K562 (cell line): ENCODE data around the gene SOAT1. TPM values are rescaled to one million over a fixed set of nuclear protein-coding genes. Genes with fewer than 3 reads are reported as not detected.

Experiments used
- ATAC-seq: fragments of 200-7000 bp; cut with Tn5 transposase; 3 replicates; pipeline ENCODE4 v1.9.1; 2020; ENCODE audit warnings: moderate library complexity
- BruUV-seq: library from RNA; stranded (reverse); fragments of 400-500 nt; replicated peaks from 2 replicates; lab custom pipeline; 2021; lab: Mats Ljungman, UMichigan
- CTCF ChIA-PET: fragments of 300-600 bp; formaldehyde crosslinking; extraction: SDS; loops from one replicate; lab custom pipeline; 2021; ENCODE audit warnings: low intra/inter-chr PET ratio; lab: Yijun Ruan, JAX
- POLR2A ChIA-PET: fragments of 300-600, 350-650 bp; sonication (Branson Sonifier 250); formaldehyde crosslinking; extraction: SDS; loops from one replicate; lab custom pipeline; 2021; ENCODE audit warnings: antibody characterized with exemption, inconsistent platforms; lab: Yijun Ruan, JAX
- DNase-seq, 4 experiments: peaks; one replicate each; pipeline versions ENCODE4 v3.0.0 to v3.0.0-alpha.2; 2011 to 2018; ENCODE audit warnings: low spot score in 3 of 4, mixed read lengths in 3 of 4; ENCODE audit errors: extremely low read depth in 1 of 4
- FAIRE-seq: peaks from 2 replicates; lab custom pipeline; 2011; peaks lifted over from hg19 to GRCh38; lab: Jason Lieb, UNC
- H2AFZ ChIP-seq: 2 replicates; pipeline ENCODE4 v1.6.0; 2011; ENCODE audit warnings: low read depth, low read length, control low read depth, inconsistent platforms
- H3K27ac ChIP-seq: fragments of 200-600 bp; 3 replicates; pipeline ENCODE4 v1.8.0; 2011; ENCODE audit warnings: low read depth, mild to moderate bottlenecking, control low read depth, inconsistent platforms, low read length, moderate library complexity, mixed read lengths; ENCODE audit errors: extremely low read depth
- H3K27me3 ChIP-seq, 2 experiments: fragments of 300-600 bp in 1 of 2; 2 replicates in 1 of 2; 3 replicates in 1 of 2; pipeline versions ENCODE4 v1.6.0 to v1.8.0; 2011; ENCODE audit warnings: inconsistent platforms in 2 of 2, low read length in 2 of 2, mild to moderate bottlenecking in 1 of 2, mixed read lengths in 1 of 2, moderate library complexity in 1 of 2; ENCODE audit not compliant: control insufficient read depth in 2 of 2, insufficient read depth in 2 of 2
- H3K36me3 ChIP-seq: fragments of 300-600 bp; 3 replicates; pipeline ENCODE4 v1.8.0; 2011; ENCODE audit warnings: mild to moderate bottlenecking, low read length, inconsistent platforms; ENCODE audit not compliant: control insufficient read depth, insufficient read depth
- H3K4me1 ChIP-seq, 2 experiments: fragments of 200-600 bp in 1 of 2; replicated peaks in 1 of 2; 2 replicates in 1 of 2; 3 replicates in 1 of 2; pipeline versions ENCODE4 v1.5.1 to v1.8.0; 2011; ENCODE audit warnings: inconsistent platforms in 2 of 2, low read length in 2 of 2, mild to moderate bottlenecking in 1 of 2, mixed read lengths in 1 of 2, moderate library complexity in 1 of 2; ENCODE audit not compliant: control insufficient read depth in 2 of 2, insufficient read depth in 2 of 2
- H3K4me2 ChIP-seq: 2 replicates; pipeline ENCODE4 v1.6.1; 2011; ENCODE audit warnings: low read length, control low read depth, inconsistent platforms, mixed read lengths; ENCODE audit not compliant: insufficient read depth
- H3K4me3 ChIP-seq: fragments of 200-600 bp; sonication (generic), shearing (Covaris generic); 2 replicates; pipeline ENCODE4 v1.5.1; 2016; ENCODE audit warnings: control low read depth, inconsistent platforms
- H3K79me2 ChIP-seq: fragments of 200-600 bp; 3 replicates; pipeline ENCODE4 v1.8.0; 2011; ENCODE audit warnings: low read length, inconsistent platforms; ENCODE audit not compliant: control insufficient read depth, insufficient read depth
- H3K9ac ChIP-seq, 2 experiments: 2 replicates each; pipeline versions ENCODE4 v1.6.0 to v1.6.1; 2011; ENCODE audit warnings: low read depth in 2 of 2, low read length in 2 of 2, control low read depth in 1 of 2, inconsistent platforms in 1 of 2, mild to moderate bottlenecking in 1 of 2, mixed read lengths in 1 of 2; ENCODE audit not compliant: insufficient read depth in 1 of 2
- H3K9me1 ChIP-seq: one replicate; pipeline ENCODE4 v1.6.0; 2011; ENCODE audit warnings: inconsistent platforms, mild to moderate bottlenecking, low read length, moderate library complexity; ENCODE audit not compliant: control insufficient read depth, insufficient read depth
- H3K9me3 ChIP-seq: replicated peaks from 2 replicates; pipeline ENCODE4 v1.5.1; 2011; ENCODE audit warnings: low read depth, low read length, inconsistent platforms; ENCODE audit not compliant: control insufficient read depth, insufficient read depth
- H4K20me1 ChIP-seq: replicated peaks from 2 replicates; pipeline ENCODE4 v1.6.1; 2011; ENCODE audit warnings: low read length, inconsistent platforms, mixed read lengths; ENCODE audit not compliant: control insufficient read depth, insufficient read depth
- CEBPG ChIP-seq, 3 experiments: fragments of 200-800 bp in 1 of 3; sonication (Bioruptor generic) in 1 of 3; sonication (generic) in 1 of 3; formaldehyde crosslinking in 1 of 3; IDR thresholded peaks in 2 of 3; conservative IDR thresholded peaks in 1 of 3; 2 replicates each; pipeline versions ENCODE4 v1.6.1 to v1.8.0; 2016 to 2022; ENCODE audit warnings: missing compliant biosample characterization in 2 of 3, missing genetic modification characterization in 2 of 3, mild to moderate bottlenecking in 1 of 3, missing genetic modification reagents in 1 of 3
- CHD4 ChIP-seq: fragments of 200-600 bp; sonication (generic); IDR thresholded peaks from 3 replicates; pipeline ENCODE4 v1.6.1; 2012; ENCODE audit warnings: low read depth, mild to moderate bottlenecking, mixed read lengths, low read length, inconsistent platforms; ENCODE audit not compliant: insufficient read depth, insufficient replicate concordance, poor library complexity, severe bottlenecking
- E2F3 ChIP-seq: fragments of 250-450 bp; sonication (Bioruptor Pico); IDR thresholded peaks from 2 replicates; pipeline ENCODE4 v1.4.0; 2020; ENCODE audit warnings: mild to moderate bottlenecking
- GABPA ChIP-seq: fragments of 200-800 bp; sonication (Bioruptor generic); conservative IDR thresholded peaks from 2 replicates; pipeline ENCODE4 v1.6.1; 2016; ENCODE audit warnings: low read depth, missing genetic modification characterization, missing compliant biosample characterization
- NFXL1 ChIP-seq: fragments of 450-650 bp; formaldehyde crosslinking; IDR thresholded peaks from 2 replicates; pipeline ENCODE4 v1.4.0; 2021; ENCODE audit warnings: mild to moderate bottlenecking
- RAD21 ChIP-seq, 2 experiments: fragments of 250-450 bp in 1 of 2; fragments of 450-650 bp in 1 of 2; sonication (Bioruptor Pico) in 1 of 2; formaldehyde crosslinking in 1 of 2; IDR thresholded peaks in 1 of 2; conservative IDR thresholded peaks in 1 of 2; 2 replicates each; pipeline versions ENCODE4 v1.4.0 to v1.8.0; 2020 to 2022; ENCODE audit warnings: mild to moderate bottlenecking in 2 of 2, moderate library complexity in 1 of 2
- RCOR1 ChIP-seq, 2 experiments: IDR thresholded peaks; 2 replicates each; pipeline ENCODE4 v1.6.1; 2012; ENCODE audit warnings: low read depth in 2 of 2, low read length in 2 of 2, borderline replicate concordance in 1 of 2, improper control_type of control experiment in 1 of 2
- SMARCC2 ChIP-seq: fragments of 450-650 bp; IDR thresholded peaks from 2 replicates; pipeline ENCODE4 v1.6.1; 2017; ENCODE audit warnings: antibody characterized with exemption, moderate library complexity, mild to moderate bottlenecking, low read depth
- TCF7 ChIP-seq: sonication (generic); IDR thresholded peaks from 2 replicates; pipeline ENCODE4 v1.6.1; 2016; ENCODE audit warnings: antibody characterized with exemption, borderline replicate concordance
- TRIM24 ChIP-seq, 2 experiments: fragments of 450-650 bp; IDR thresholded peaks; 2 replicates each; pipeline ENCODE4 v1.6.1; 2016
- TSC22D4 ChIP-seq: fragments of 450-650 bp; IDR thresholded peaks from 2 replicates; pipeline ENCODE4 v1.6.1; 2016; ENCODE audit warnings: missing genetic modification characterization, missing biosample characterization, control low read depth
- ZBTB11 ChIP-seq, 3 experiments: fragments of 200-800 bp in 1 of 3; fragments of 250-450 bp in 1 of 3; fragments of 450-650 bp in 1 of 3; sonication (Bioruptor Pico) in 1 of 3; sonication (Bioruptor generic) in 1 of 3; formaldehyde crosslinking in 1 of 3; IDR thresholded peaks; 2 replicates each; pipeline versions ENCODE4 v1.6.1 to v1.8.0; 2016 to 2022; ENCODE audit warnings: mild to moderate bottlenecking in 2 of 3, missing genetic modification characterization in 2 of 3, missing compliant biosample characterization in 1 of 3, moderate library complexity in 1 of 3
- ZNF274 ChIP-seq: IDR thresholded peaks from 2 replicates; pipeline ENCODE4 v1.6.1; 2011; ENCODE audit warnings: low read depth, mild to moderate bottlenecking, low read length, moderate library complexity, borderline replicate concordance
- ZNF41 ChIP-seq: fragments of 250-450 bp; sonication (Bioruptor Pico); conservative IDR thresholded peaks from 2 replicates; pipeline ENCODE4 v1.4.0; 2020; ENCODE audit warnings: mild to moderate bottlenecking
- ZNF639 ChIP-seq, 2 experiments: fragments of 200-800 bp in 1 of 2; sonication (Bioruptor generic) in 1 of 2; sonication (generic) in 1 of 2; formaldehyde crosslinking in 1 of 2; IDR thresholded peaks in 1 of 2; conservative IDR thresholded peaks in 1 of 2; 2 replicates each; pipeline versions ENCODE4 v1.5.0 to v1.6.1; 2016 to 2020; ENCODE audit warnings: missing compliant biosample characterization in 1 of 2, missing genetic modification characterization in 1 of 2, missing genetic modification reagents in 1 of 2
- ZNF75A ChIP-seq: fragments of 450-650 bp; formaldehyde crosslinking; IDR thresholded peaks from 2 replicates; pipeline ENCODE4 v1.4.0; 2020; ENCODE audit warnings: mild to moderate bottlenecking
- WGBS: fragments of 100-300 bp; shearing (Covaris generic); methylation state at CpG from one replicate; pipeline ENCODE4 v1.1.6; 2016; ENCODE audit warnings: low coverage, mixed read lengths; ENCODE audit not compliant: insufficient coverage; ENCODE audit errors: missing lambda C conversion rate; 5-methylcytosine and 5-hydroxymethylcytosine counted together
- in situ Hi-C: fragments of 300-500 bp; cut with MboI; formaldehyde crosslinking; loops from 4 replicates; pipeline ENCODE4 v1.15.0; 2018; ENCODE audit warnings: inconsistent platforms, mixed read lengths
- intact Hi-C: fragments of 100-400 bp; cut with micrococcal nuclease; formaldehyde crosslinking; loops from 2 replicates; pipeline ENCODE4 v1.14.2; 2022
- polyA plus RNA-seq, 8 experiments: library from polyadenylated mRNA; depleted of rRNA in 4 of 8; stranded (reverse) in 5 of 8; unstranded in 3 of 8; fragments of >200 nt; fragmentation: Nextera tagmentation in 2 of 8; fragmentation: Illumina TruSeq in 1 of 8; extraction: Ambion mirVana in 2 of 8; extraction: Trizol in 1 of 8; gene quantifications; 2 replicates each; pipeline versions ENCODE4 v1.2.1 to v1.2.3, GENCODE V29; 2011 to 2014; ENCODE audit warnings: inconsistent platforms in 1 of 8, missing spikeins in 1 of 8
- total RNA-seq, 7 experiments: library from RNA; depleted of rRNA in 6 of 7; stranded (reverse); fragments of >200 nt in 6 of 7; fragmentation: Illumina TruSeq in 2 of 7; extraction: Trizol in 2 of 7; gene quantifications; 2 replicates each; pipeline versions ENCODE4 v1.2.1 to v1.2.3, GENCODE V29; 2011 to 2021; ENCODE audit warnings: low replicate concordance in 1 of 7

SOAT1 gene
- total and polyA plus RNA-seq, 9 of the 15 experiments (the other 6 are each of a cell fraction or from before 2014, with no cell fraction given), result 5.5 to 29.1 (median 17.3) TPM

DNA sequence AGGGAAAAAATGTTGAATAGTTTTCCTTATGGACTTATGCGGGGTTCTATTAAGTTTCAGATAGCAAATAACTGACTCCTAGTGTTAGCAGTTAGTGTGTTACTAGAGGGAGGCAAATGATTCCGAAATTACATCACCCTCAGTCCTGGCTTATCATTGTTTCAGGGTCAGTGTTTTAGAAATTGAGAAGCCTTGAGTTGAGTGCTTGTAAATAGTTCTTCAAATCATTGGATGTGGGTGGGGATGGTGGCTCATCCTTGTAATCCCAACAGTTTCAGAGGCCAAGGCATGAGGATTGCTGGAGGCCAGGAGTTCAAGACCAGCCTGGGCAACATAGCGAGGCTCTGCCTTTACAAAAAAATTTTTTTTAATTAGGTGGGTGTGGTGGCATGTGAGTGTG lies 21.3 kb downstream of the SOAT1 start:
- WGBS, result 77% methylated on average over 3 of the region's 3 CpGs
- no peak for TF ChIP-seq ZNF639 (CRISPR knock-in tag; conservative IDR thresholded peaks at IDR 0.05 in 1 of 2, IDR thresholded peaks at IDR 0.05 in 1 of 2)
- no peak for TF ChIP-seq NFXL1 (CRISPR knock-in tag)
- 0 out of 4 replicates have a peak, but pooled peaks of 1 of the 2 experiments have one; percentile 9 for TF ChIP-seq RCOR1 (IDR thresholded peaks at IDR 0.05; ENCODE audit: borderline replicate concordance in 1 of 2, low read depth in 2 of 2, low read length in 2 of 2)
- TF ChIP-seq ZNF75A (CRISPR knock-in tag), result no peak
- TF ChIP-seq CEBPG (CRISPR knock-in tag; IDR thresholded peaks at IDR 0.05), result no peak
- peak in 1 of 2 experiments; percentile 70; a peak in 2 of 4 replicates for TF ChIP-seq CEBPG (tag; conservative IDR thresholded peaks at IDR 0.05 in 1 of 2, IDR thresholded peaks at IDR 0.05 in 1 of 2)
- TF ChIP-seq CHD4, result no peak
- TF ChIP-seq TRIM24 (IDR thresholded peaks at IDR 0.05), result 0 out of 4 replicates have a peak, but pooled peaks of 1 of the 2 experiments have one; percentile 23
- TF ChIP-seq TCF7, result no peak
- no peak for TF ChIP-seq RAD21 (CRISPR knock-in tag; conservative IDR thresholded peaks at IDR 0.05 in 1 of 2, IDR thresholded peaks at IDR 0.05 in 1 of 2)
- TF ChIP-seq GABPA (tag), result no peak
- TF ChIP-seq E2F3 (CRISPR knock-in tag), result no peak
- TF ChIP-seq ZBTB11 (CRISPR knock-in tag; IDR thresholded peaks at IDR 0.05), result no peak
- no peak for TF ChIP-seq TSC22D4 (tag)
- no peak for TF ChIP-seq ZNF274
- TF ChIP-seq ZNF41, result no peak
- TF ChIP-seq SMARCC2, result no peak

More for the DNA sequence above, 21.3 kb downstream of the SOAT1 start:
- no peaks in the 10 kb centered on the region for H3K79me2 ChIP-seq
- no peak overlapping the region for H3K4me2 ChIP-seq
- H3K4me3 ChIP-seq, result no peak overlapping the region
- H3K27me3 ChIP-seq, result no peaks in the 10 kb centered on the region
- ATAC-seq (peak; percentile 64), FAIRE-seq (no peak), DNase-seq (no peak)
- no TSS peak for BruUV-seq
- H3K9ac ChIP-seq, result no peak overlapping the region
- no peak overlapping the region for H3K27ac ChIP-seq
- peaks cover 0 to 2% of the 10 kb centered on the region in 2 experiments; a peak in 1 of 5 replicates for H3K4me1 ChIP-seq
- in situ Hi-C loops, result no loop called here
- peaks cover 4% of the 10 kb centered on the region; the same call in 1 of the 3 replicates for H3K36me3 ChIP-seq
- ChIA-PET CTCF (no interaction called here), POLR2A (interaction anchor here (0.6 to 0.9 kb wide), 2 partner anchors 12 to 13 kb away, joined by 3 read pairs; no protein-coding TSS in a partner anchor)
- no peaks in the 10 kb centered on the region for H4K20me1 ChIP-seq
- H2AFZ ChIP-seq, result no peak overlapping the region
- H3K9me1 ChIP-seq, result no peaks in the 10 kb centered on the region
- intact Hi-C loops, result no loop called here
- H3K9me3 ChIP-seq, result no peaks in the 10 kb centered on the region
